ENCODE measurements around the gene BTBD8.

GRCh38 chr1:92085727-92086126 is 5.6 kb downstream of the BTBD8 start:
- TF ChIP-seq CTCF (IDR thresholded peaks at IDR 0.05): no peak
- no peak for TF ChIP-seq POLR2AphosphoS5 (IDR thresholded peaks at IDR 0.05)
- no peak for TF ChIP-seq POLR2A (IDR thresholded peaks at IDR 0.05)

Measured in prostate gland (tissue), 2 donors.